ENCODE measurements around the gene FAM124A.

DNA sequence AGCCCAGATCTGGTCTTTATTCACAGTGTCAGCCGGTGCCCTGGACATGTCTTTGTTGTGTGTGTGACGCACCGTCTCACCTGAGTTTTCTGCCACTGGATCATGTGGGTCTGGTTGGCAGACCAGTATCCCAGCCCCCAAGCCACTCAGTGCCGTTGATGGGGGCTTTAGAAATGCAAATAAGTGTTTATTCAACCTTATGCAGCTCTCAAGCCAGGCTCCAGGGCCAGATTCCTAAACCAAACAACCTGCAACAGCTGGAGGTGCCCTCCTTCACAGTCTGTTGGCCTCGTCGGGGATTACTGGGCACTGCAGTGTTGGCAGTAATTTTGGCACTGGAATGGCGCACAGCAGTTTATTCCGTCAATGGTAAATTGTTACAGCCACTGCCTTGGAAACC, 21.6 kb downstream of the FAM124A start:
- TF ChIP-seq, protein P1, sequence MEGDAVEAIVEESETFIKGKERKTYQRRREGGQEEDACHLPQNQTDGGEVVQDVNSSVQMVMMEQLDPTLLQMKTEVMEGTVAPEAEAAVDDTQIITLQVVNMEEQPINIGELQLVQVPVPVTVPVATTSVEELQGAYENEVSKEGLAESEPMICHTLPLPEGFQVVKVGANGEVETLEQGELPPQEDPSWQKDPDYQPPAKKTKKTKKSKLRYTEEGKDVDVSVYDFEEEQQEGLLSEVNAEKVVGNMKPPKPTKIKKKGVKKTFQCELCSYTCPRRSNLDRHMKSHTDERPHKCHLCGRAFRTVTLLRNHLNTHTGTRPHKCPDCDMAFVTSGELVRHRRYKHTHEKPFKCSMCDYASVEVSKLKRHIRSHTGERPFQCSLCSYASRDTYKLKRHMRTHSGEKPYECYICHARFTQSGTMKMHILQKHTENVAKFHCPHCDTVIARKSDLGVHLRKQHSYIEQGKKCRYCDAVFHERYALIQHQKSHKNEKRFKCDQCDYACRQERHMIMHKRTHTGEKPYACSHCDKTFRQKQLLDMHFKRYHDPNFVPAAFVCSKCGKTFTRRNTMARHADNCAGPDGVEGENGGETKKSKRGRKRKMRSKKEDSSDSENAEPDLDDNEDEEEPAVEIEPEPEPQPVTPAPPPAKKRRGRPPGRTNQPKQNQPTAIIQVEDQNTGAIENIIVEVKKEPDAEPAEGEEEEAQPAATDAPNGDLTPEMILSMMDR (IDR thresholded peaks at IDR 0.05; ENCODE audit: low read depth, low read length) = no peak
- TF ChIP-seq EZH2phosphoT487 (IDR thresholded peaks at IDR 0.05; ENCODE audit: low read depth) = no peak

All from OCI-LY3 (cell line).